Common myeloid progenitor, CD34-positive (primary cell): ENCODE data around the gene AMBRA1.
A peak's percentile ranks its signal among the peaks of the same experiment; 100 is the strongest.

Source experiments
- CTCF ChIA-PET: fragments of 350-600 bp; sonication (Branson Sonifier 250); formaldehyde crosslinking; loops from one replicate; lab custom pipeline; 2021; ENCODE audit warnings: antibody characterized with exemption; lab: Charles Lee
- POLR2A ChIA-PET: fragments of 350-600 bp; sonication (Branson Sonifier 250); formaldehyde crosslinking; loops from one replicate; lab custom pipeline; 2021; ENCODE audit warnings: antibody characterized with exemption; lab: Charles Lee
- DNase-seq, 3 donors: peaks; one replicate each; pipeline versions ENCODE4 v3.0.0 to v3.0.0-alpha.2; 2013
- H3K27ac ChIP-seq, 2 experiments: 1 replicate in 1 of 2; 2 replicates in 1 of 2; pipeline ENCODE4 v1.7.0; 2013; ENCODE audit warnings: inconsistent platforms in 2 of 2, low read length in 2 of 2, mild to moderate bottlenecking in 2 of 2, low read depth in 1 of 2, moderate library complexity in 1 of 2; ENCODE audit not compliant: severe bottlenecking in 2 of 2, insufficient read depth in 1 of 2, poor library complexity in 1 of 2
- H3K27me3 ChIP-seq, 5 experiments: replicated peaks in 2 of 5; 1 replicate in 3 of 5; 2 replicates in 2 of 5; pipeline versions ENCODE4 v1.6.1 to v1.7.0; 2013; ENCODE audit warnings: low read length in 4 of 5, mild to moderate bottlenecking in 2 of 5, moderate library complexity in 2 of 5, inconsistent platforms in 1 of 5; ENCODE audit not compliant: insufficient read depth in 5 of 5, control insufficient read depth in 4 of 5
- H3K36me3 ChIP-seq, 4 experiments: 1 replicate in 2 of 4; 2 replicates in 2 of 4; pipeline versions ENCODE4 v1.6.1 to v1.7.0; 2013; ENCODE audit warnings: low read length in 3 of 4, control low read depth in 1 of 4, mild to moderate bottlenecking in 1 of 4; ENCODE audit not compliant: control insufficient read depth in 4 of 4, insufficient read depth in 4 of 4
- H3K4me1 ChIP-seq, 4 experiments: 1 replicate in 3 of 4; 2 replicates in 1 of 4; pipeline versions ENCODE4 v1.6.1 to v1.7.1; 2013; ENCODE audit warnings: low read length in 3 of 4, mild to moderate bottlenecking in 3 of 4, control low read depth in 1 of 4, inconsistent platforms in 1 of 4, moderate library complexity in 1 of 4; ENCODE audit not compliant: control insufficient read depth in 4 of 4, insufficient read depth in 4 of 4; ENCODE audit errors: control extremely low read depth in 1 of 4
- H3K4me3 ChIP-seq, 7 experiments: 1 replicate in 4 of 7; 2 replicates in 3 of 7; pipeline versions ENCODE4 v1.5.1 to v1.7.0; 2013; ENCODE audit warnings: mild to moderate bottlenecking in 7 of 7, low read length in 6 of 7, moderate library complexity in 6 of 7, inconsistent platforms in 2 of 7, low read depth in 2 of 7, control low read depth in 1 of 7; ENCODE audit not compliant: insufficient read depth in 4 of 7, control insufficient read depth in 1 of 7; ENCODE audit errors: extremely low read depth in 1 of 7
- H3K9me3 ChIP-seq, 5 experiments: 1 replicate in 4 of 5; 2 replicates in 1 of 5; pipeline versions ENCODE4 v1.6.1 to v1.7.1; 2013; ENCODE audit warnings: low read length in 4 of 5, mild to moderate bottlenecking in 2 of 5, inconsistent platforms in 1 of 5, low read depth in 1 of 5, moderate library complexity in 1 of 5; ENCODE audit not compliant: control insufficient read depth in 4 of 5, insufficient read depth in 2 of 5; ENCODE audit errors: control extremely low read depth in 1 of 5
- WGBS: methylation state at CpG from one replicate; pipeline ENCODE4 v1.1.5; 2013; ENCODE audit not compliant: insufficient coverage; 5-methylcytosine and 5-hydroxymethylcytosine counted together

The AMBRA1 gene

GRCh38 chr11:46397526-46397925, 196.3 kb downstream of the AMBRA1 start:
- Histone ChIP-seq H3K27me3 (peaks cover 0 to 14% (median 4%) of the 10 kb centered on the region in 5 experiments), H3K27ac (no peak overlapping the region), H3K4me1 (peaks cover 0 to 8% (median 8%) of the 10 kb centered on the region in 4 experiments), H3K36me3 (peaks cover 2 to 35% (median 23%) of the 10 kb centered on the region in 4 experiments), H3K4me3 (no peak overlapping the region), H3K9me3 (no peaks in the 10 kb centered on the region)
- ChIA-PET POLR2A (no interaction called here), CTCF (interaction anchor here (1.0 to 1.8 kb wide), 3 partner anchors 11 to 46 kb away, joined by 3 to 7 read pairs (median 3); no protein-coding TSS in a partner anchor)
- DNase-seq, result no peak
- WGBS, result 97% methylated on average over 17 of the region's 19 CpGs

- peaks cover 0 to 44% (median 40%) of the 10 kb centered on the region in 4 experiments for H3K4me1 ChIP-seq
- peaks cover 0 to 50% (median 21%) of the 10 kb centered on the region in 5 experiments for H3K27me3 ChIP-seq
- H3K4me3 ChIP-seq, result no peak overlapping the region
- DNase-seq, result no peak
- H3K9me3 ChIP-seq, result no peaks in the 10 kb centered on the region
- H3K36me3 ChIP-seq, result peaks cover 2 to 26% (median 17%) of the 10 kb centered on the region in 4 experiments
- ChIA-PET CTCF (interaction anchor here (1.4 to 9.3 kb wide), 2 partner anchors 9 to 42 kb away, joined by 3 to 52 read pairs; no protein-coding TSS in a partner anchor), POLR2A (no interaction called here)
- 80% methylated on average over 1 of the region's 4 CpGs for WGBS
- no peak overlapping the region for H3K27ac ChIP-seq
Observed at GRCh38 chr11:46393759-46394158, 200.1 kb downstream of the AMBRA1 start.

GRCh38 chr11:46393231-46393616, 200.6 kb downstream of the AMBRA1 start:
- Histone ChIP-seq H3K4me1 (peaks cover 0 to 50% (median 45%) of the 10 kb centered on the region in 4 experiments), H3K27me3 (peaks cover 0 to 56% (median 23%) of the 10 kb centered on the region in 5 experiments), H3K4me3 (peak overlapping the region in 4 of 7 experiments; percentile 48 to 64 (median 60)), H3K27ac (no peak overlapping the region), H3K9me3 (no peaks in the 10 kb centered on the region), H3K36me3 (peaks cover 2 to 24% (median 16%) of the 10 kb centered on the region in 4 experiments)
- no peak for DNase-seq
- no CpG with 5 or more reads among the region's 4 CpGs for WGBS
- ChIA-PET POLR2A (no interaction called here), CTCF (interaction anchor here (0.6 to 9.3 kb wide), 4 partner anchors 9 to 42 kb away, joined by 3 to 52 read pairs (median 4); no protein-coding TSS in a partner anchor)

- peaks cover 0 to 60% (median 23%) of the 10 kb centered on the region in 5 experiments for H3K27me3 ChIP-seq
- WGBS, result 3% methylated on average over 54 of the region's 71 CpGs
- DNase-seq, result peak; percentile 65 to 88 (median 87)
Observed at GRCh38 chr11:46392421-46393230, 201.2 kb downstream of the AMBRA1 start.

GRCh38 chr11:46391578-46392420, 202.0 kb downstream of the AMBRA1 start, which contains the start of gene CHRM4:
Gene CHRM4, minus strand, starts transcription at chr11:46391776. Its CDS starts 5,219 bp downstream, at chr11:46386557.
- H3K36me3 ChIP-seq, result peaks cover 0 to 10% (median 6%) of the 10 kb centered on the region in 4 experiments
- under 1% methylated on average over 84 of the region's 123 CpGs for WGBS
- no peak within 1 kb of the TSS for H3K27ac ChIP-seq
- H3K4me1 ChIP-seq, result peaks cover 0 to 61% (median 55%) of the 10 kb centered on the region in 4 experiments
- ChIA-PET POLR2A (no interaction called here), CTCF (interaction anchor here (1.2 to 9.3 kb wide), 3 partner anchors 11 to 40 kb away, joined by 4 to 52 read pairs (median 5); no protein-coding TSS in a partner anchor)
- DNase-seq, result peak in 1 of 3 donors; percentile 31
- H3K27me3 ChIP-seq, result peaks cover 0 to 62% (median 23%) of the 10 kb centered on the region in 5 experiments
- no peaks in the 10 kb centered on the region for H3K9me3 ChIP-seq
- H3K4me3 ChIP-seq, result peak within 1 kb of the TSS; percentile 26 to 64 (median 57)

More at GRCh38 chr11:46392421-46393230, 201.2 kb downstream of the AMBRA1 start:
- Histone ChIP-seq H3K4me1 (peaks cover 0 to 56% (median 51%) of the 10 kb centered on the region in 4 experiments), H3K9me3 (no peaks in the 10 kb centered on the region), H3K4me3 (peak overlapping the region; percentile 26 to 64 (median 57)), H3K27ac (no peak overlapping the region), H3K36me3 (peaks cover 1 to 18% (median 13%) of the 10 kb centered on the region in 4 experiments)
- ChIA-PET CTCF (interaction anchor here (0.6 to 9.3 kb wide), 4 partner anchors 10 to 43 kb away, joined by 3 to 52 read pairs (median 4); no protein-coding TSS in a partner anchor), POLR2A (no interaction called here)

GRCh38 chr11:46391186-46391577, 202.6 kb downstream of the AMBRA1 start:
- ChIA-PET POLR2A (no interaction called here), CTCF (interaction anchor here (1.3 to 9.3 kb wide), 2 partner anchors 11 to 39 kb away, joined by 4 to 52 read pairs; no protein-coding TSS in a partner anchor)
- DNase-seq, result peak in 1 of 3 donors; percentile 15
- peaks cover 0 to 62% (median 23%) of the 10 kb centered on the region in 5 experiments for H3K27me3 ChIP-seq
- WGBS, result 3% methylated on average over 10 of the region's 31 CpGs
- no peak overlapping the region for H3K27ac ChIP-seq
- H3K9me3 ChIP-seq, result no peaks in the 10 kb centered on the region
- H3K36me3 ChIP-seq, result peaks cover 0 to 5% (median 2%) of the 10 kb centered on the region in 4 experiments
- peak overlapping the region in 6 of 7 experiments; percentile 1 to 61 (median 54) for H3K4me3 ChIP-seq
- peaks cover 0 to 61% (median 55%) of the 10 kb centered on the region in 4 experiments for H3K4me1 ChIP-seq
